GM12891 (cell line): ENCODE measurements around the gene NEK10.

Source experiments
- PAX5 ChIP-seq: IDR thresholded peaks from 2 replicates; pipeline ENCODE4 v1.6.1; 2011; ENCODE audit warnings: low read length, moderate library complexity, mild to moderate bottlenecking; ENCODE audit not compliant: insufficient read depth, severe bottlenecking
- POLR2A ChIP-seq: IDR thresholded peaks from 2 replicates; pipeline ENCODE4 v1.6.1; 2011; ENCODE audit warnings: low read depth, low read length, control low read depth
- POLR2AphosphoS5 ChIP-seq: IDR thresholded peaks from 2 replicates; pipeline ENCODE4 v1.6.1; 2011; ENCODE audit warnings: low read depth, low read length, control low read depth
- POU2F2 ChIP-seq: IDR thresholded peaks from 2 replicates; pipeline ENCODE4 v1.6.1; 2011; ENCODE audit warnings: low read depth, mild to moderate bottlenecking, control low read depth, low read length, moderate library complexity
- SPI1 ChIP-seq: IDR thresholded peaks from 2 replicates; pipeline ENCODE4 v1.6.1; 2011; ENCODE audit warnings: low read depth, low read length, control low read depth
- TAF1 ChIP-seq: IDR thresholded peaks from 2 replicates; pipeline ENCODE4 v1.6.1; 2011; ENCODE audit warnings: low read depth, low read length, control low read depth

GRCh38 chr3:27078246-27078913, 290.8 kb downstream of the NEK10 start:
- TF ChIP-seq POLR2AphosphoS5 (no peak), POLR2A (no peak), TAF1 (no peak), SPI1 (no peak), POU2F2 (no peak), PAX5 (no peak)
